ENCODE data around the gene NELFB. TPM values are rescaled to one million over a fixed set of nuclear protein-coding genes. Genes with fewer than 3 reads are reported as not detected.

NELFB gene
- total and polyA plus RNA-seq, 9 of the 15 experiments (the other 6 are each of a cell fraction or from before 2014, with no cell fraction given): 0.24 to 84.0 (median 29.7) TPM

- TF ChIP-seq EP400 (IDR thresholded peaks at IDR 0.05): peak; percentile 19; the same call in 1 of the 2 replicates
- no peak for TF ChIP-seq KHSRP (IDR thresholded peaks at IDR 0.05)
- TF ChIP-seq CTCF (IDR thresholded peaks at IDR 0.05 in 2 of 3, conservative IDR thresholded peaks at IDR 0.05 in 1 of 3; ENCODE audit: insufficient read depth in 2 of 3, low read depth in 1 of 3, low read length in 3 of 3): peak in 1 of 3 experiments; percentile 27; a peak in 2 of 6 replicates
- TF ChIP-seq ELK1 (CRISPR knock-in tag; IDR thresholded peaks at IDR 0.05): no peak
- 0 out of 2 replicates have a peak, but pooled peaks have one; percentile 16 for TF ChIP-seq TRIM28 (IDR thresholded peaks at IDR 0.05)
- no peak for TF ChIP-seq ID3 (CRISPR knock-in tag; IDR thresholded peaks at IDR 0.05)
- TF ChIP-seq ID3 (tag; IDR thresholded peaks at IDR 0.05): 0 out of 2 replicates have a peak, but pooled peaks have one; percentile 21
- peak; percentile 82 for TF ChIP-seq ZNF592 (IDR thresholded peaks at IDR 0.05)
- TF ChIP-seq TAF9B (IDR thresholded peaks at IDR 0.05; ENCODE audit: partially characterized antibody): peak; percentile 16
- TF ChIP-seq ETV1 (tag; conservative IDR thresholded peaks at IDR 0.05; ENCODE audit: low read depth): peak; percentile 54
- TF ChIP-seq HNRNPK (IDR thresholded peaks at IDR 0.05; ENCODE audit: low read depth, low read length, poor library complexity, severe bottlenecking): no peak
- TF ChIP-seq POLR3G (IDR thresholded peaks at IDR 0.05; ENCODE audit: extremely low read depth, insufficient read length, insufficient replicate concordance): no peak
- TF ChIP-seq TRIM24 (IDR thresholded peaks at IDR 0.05): peak in 1 of 2 experiments; percentile 46; a peak in 2 of 4 replicates
- TF ChIP-seq HOMEZ (CRISPR knock-in tag; IDR thresholded peaks at IDR 0.05): no peak
These were observed 37.6 kb upstream of the NELFB start (continued) for GRCh38 chr9:137217276-137218211.
